ENCODE measurements around the gene PRDX4.
A peak's percentile ranks its signal among the peaks of the same experiment; 100 is the strongest.

The PRDX4 gene

DNA sequence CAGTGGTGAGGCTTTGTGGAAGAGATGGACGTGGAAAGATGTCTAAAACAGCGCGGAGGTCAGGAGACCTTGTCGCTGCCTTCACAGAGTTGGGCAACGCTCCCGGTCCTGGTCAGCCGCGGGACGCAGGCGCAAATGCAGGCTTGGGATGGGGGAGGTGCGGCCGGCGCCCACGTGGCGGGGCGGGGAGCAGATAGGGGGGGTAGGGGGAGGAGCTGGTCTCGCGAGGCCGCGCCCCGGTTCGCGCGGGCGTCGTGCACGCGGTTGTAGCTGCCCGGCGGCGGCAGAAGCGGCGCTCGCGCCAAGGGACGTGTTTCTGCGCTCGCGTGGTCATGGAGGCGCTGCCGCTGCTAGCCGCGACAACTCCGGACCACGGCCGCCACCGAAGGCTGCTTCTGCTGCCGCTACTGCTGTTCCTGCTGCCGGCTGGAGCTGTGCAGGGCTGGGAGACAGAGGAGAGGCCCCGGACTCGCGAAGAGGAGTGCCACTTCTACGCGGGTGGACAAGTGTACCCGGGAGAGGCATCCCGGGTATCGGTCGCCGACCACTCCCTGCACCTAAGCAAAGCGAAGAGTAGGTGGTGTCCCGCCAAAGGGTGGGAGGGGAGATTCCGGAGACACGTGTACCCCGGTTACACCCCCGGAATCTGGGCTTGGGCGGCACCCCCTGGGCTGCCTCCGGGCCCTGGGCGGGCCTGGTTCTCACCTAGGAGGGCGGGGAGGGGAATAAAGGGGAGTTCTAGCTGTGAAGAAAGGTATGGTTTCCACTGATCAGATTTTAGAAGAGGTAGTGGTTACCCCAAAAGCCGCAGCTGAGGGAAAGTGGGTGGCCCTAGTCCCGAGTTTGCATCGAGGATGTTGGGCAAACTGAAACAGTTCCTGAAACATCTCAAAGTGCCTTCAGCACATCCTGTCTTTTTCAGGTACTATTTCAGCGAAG is at the start of gene PRDX4:
TSS of gene PRDX4 (plus strand) at position 255 of the 939 bp plus-strand sequence. CDS start at position 333, 78 bp downstream.
- DNase-seq (ENCODE audit: extremely low read depth, insufficient read length) = peak; percentile 93
- TF ChIP-seq, protein P1, sequence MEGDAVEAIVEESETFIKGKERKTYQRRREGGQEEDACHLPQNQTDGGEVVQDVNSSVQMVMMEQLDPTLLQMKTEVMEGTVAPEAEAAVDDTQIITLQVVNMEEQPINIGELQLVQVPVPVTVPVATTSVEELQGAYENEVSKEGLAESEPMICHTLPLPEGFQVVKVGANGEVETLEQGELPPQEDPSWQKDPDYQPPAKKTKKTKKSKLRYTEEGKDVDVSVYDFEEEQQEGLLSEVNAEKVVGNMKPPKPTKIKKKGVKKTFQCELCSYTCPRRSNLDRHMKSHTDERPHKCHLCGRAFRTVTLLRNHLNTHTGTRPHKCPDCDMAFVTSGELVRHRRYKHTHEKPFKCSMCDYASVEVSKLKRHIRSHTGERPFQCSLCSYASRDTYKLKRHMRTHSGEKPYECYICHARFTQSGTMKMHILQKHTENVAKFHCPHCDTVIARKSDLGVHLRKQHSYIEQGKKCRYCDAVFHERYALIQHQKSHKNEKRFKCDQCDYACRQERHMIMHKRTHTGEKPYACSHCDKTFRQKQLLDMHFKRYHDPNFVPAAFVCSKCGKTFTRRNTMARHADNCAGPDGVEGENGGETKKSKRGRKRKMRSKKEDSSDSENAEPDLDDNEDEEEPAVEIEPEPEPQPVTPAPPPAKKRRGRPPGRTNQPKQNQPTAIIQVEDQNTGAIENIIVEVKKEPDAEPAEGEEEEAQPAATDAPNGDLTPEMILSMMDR (IDR thresholded peaks at IDR 0.05; ENCODE audit: insufficient read depth, low read length, poor library complexity, severe bottlenecking) = no peak
- H3K4me3 ChIP-seq (replicated peaks; ENCODE audit: low read depth, low read length) = peak within 1 kb of the TSS; percentile 84
- no peaks in the 10 kb centered on the region for H3K36me3 ChIP-seq (ENCODE audit: control insufficient read depth, insufficient read depth, low read length)
- H3K27me3 ChIP-seq (replicated peaks; ENCODE audit: control insufficient read depth, insufficient read depth, low read length) = no peaks in the 10 kb centered on the region

DNA sequence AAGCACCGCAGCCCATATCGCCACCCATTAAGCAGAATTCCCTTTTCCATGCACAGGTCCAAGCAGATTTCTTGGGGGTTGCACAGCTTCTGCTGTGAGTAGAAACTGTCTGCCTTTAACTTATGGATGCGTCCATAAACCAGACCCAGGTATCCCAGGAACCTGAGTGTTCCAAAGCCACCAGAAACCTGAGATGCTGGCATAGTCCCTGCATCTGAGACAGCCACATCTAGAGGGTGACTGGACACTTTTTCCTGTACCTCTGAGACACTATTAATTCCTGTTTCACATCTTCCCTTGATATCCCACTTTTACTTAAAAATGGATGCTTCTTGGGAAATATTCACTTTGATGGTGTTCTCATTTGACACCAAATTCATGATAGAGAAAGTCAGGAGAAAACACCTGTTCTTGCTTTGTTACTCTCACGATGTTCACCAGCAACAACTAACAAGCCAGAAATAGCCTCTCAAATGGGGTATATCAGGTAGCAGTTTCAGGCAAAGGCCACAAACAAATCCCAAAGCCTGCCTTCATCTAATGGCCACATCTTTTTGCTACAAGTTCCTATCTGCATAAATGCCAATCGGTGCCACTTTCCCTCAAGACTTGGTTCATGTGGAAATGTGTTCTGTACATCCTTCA is 45.5 kb upstream of the PRDX4 start:
- Histone ChIP-seq H3K27me3 (replicated peaks; ENCODE audit: control insufficient read depth, insufficient read depth, low read length) (no peaks in the 10 kb centered on the region; the same call in 1 of the 2 replicates), H3K36me3 (ENCODE audit: control insufficient read depth, insufficient read depth, low read length) (no peaks in the 10 kb centered on the region), H3K4me3 (replicated peaks; ENCODE audit: low read depth, low read length) (no peak overlapping the region)
- TF ChIP-seq, protein P1 (IDR thresholded peaks at IDR 0.05; ENCODE audit: insufficient read depth, low read length, poor library complexity, severe bottlenecking) = no peak
- DNase-seq (ENCODE audit: extremely low read depth, insufficient read length) = no peak

DNA sequence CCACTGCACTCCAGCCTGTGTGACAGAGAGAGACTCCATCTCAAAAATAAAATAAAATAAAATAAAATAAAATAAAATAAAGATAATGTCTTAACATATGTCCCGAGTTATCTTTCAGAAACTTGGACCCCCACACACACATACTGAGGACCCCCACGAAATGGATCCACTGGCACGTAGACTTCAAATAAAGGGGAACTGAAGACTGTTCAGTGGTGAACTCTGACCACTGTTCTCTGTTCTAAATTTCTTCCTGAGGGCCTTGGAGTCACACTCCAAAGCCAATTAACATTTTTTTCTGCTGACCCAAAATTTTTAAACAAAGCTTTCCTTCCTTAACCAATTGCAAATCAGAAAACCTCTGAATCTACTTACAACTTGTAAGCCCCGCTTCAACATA is 43.5 kb upstream of the PRDX4 start:
- no peak for DNase-seq (ENCODE audit: extremely low read depth, insufficient read length)
- Histone ChIP-seq H3K4me3 (replicated peaks; ENCODE audit: low read depth, low read length) (no peak overlapping the region), H3K36me3 (ENCODE audit: control insufficient read depth, insufficient read depth, low read length) (no peaks in the 10 kb centered on the region), H3K27me3 (replicated peaks; ENCODE audit: control insufficient read depth, insufficient read depth, low read length) (no peaks in the 10 kb centered on the region; the same call in 1 of the 2 replicates)
- TF ChIP-seq, protein P1 (IDR thresholded peaks at IDR 0.05; ENCODE audit: insufficient read depth, low read length, poor library complexity, severe bottlenecking) = no peak

DNA sequence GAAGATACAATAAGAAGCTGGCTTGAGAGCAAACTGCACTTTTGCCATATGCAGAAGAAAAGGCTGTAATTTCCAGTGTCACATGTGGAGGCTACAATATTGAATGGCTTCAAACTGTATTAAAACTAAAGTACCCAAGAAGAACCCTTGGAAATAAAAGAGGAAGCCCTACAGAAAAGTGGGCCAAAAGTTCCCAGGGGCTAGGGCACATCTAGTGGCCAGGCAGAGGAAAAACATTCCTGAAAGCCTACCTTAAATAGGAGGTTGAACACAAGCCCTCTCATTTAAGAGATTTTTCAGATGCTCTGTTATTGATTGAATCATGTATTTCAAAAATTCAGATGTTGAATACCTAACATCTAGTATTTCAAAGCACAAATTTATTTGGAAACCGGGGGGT is 40.6 kb upstream of the PRDX4 start:
- DNase-seq (ENCODE audit: extremely low read depth, insufficient read length) = no peak
- no peaks in the 10 kb centered on the region for H3K27me3 ChIP-seq (replicated peaks; ENCODE audit: control insufficient read depth, insufficient read depth, low read length)
- no peak overlapping the region for H3K4me3 ChIP-seq (replicated peaks; ENCODE audit: low read depth, low read length)
- TF ChIP-seq, protein P1 (IDR thresholded peaks at IDR 0.05; ENCODE audit: insufficient read depth, low read length, poor library complexity, severe bottlenecking) = no peak
- H3K36me3 ChIP-seq (ENCODE audit: control insufficient read depth, insufficient read depth, low read length) = no peaks in the 10 kb centered on the region

DNA sequence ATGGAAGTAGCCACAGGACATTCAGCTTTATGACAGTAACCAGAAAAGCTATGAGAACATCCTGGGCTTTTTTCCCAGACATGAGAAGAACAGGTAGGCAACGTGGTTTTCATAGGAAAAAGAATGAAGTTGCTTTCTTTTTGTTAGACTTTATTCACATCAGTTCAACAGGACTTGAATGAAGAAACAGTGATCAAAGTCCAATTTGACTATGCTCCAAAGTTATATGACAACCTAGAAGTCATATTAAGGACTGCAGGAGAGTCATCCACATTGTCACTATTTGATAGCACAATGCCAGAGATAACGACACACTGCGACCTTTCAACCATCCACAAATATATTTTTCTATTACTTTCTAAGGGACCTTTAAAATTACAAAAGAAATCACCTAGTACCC is 39.2 kb upstream of the PRDX4 start:
- Histone ChIP-seq H3K27me3 (replicated peaks; ENCODE audit: control insufficient read depth, insufficient read depth, low read length) (no peaks in the 10 kb centered on the region), H3K36me3 (ENCODE audit: control insufficient read depth, insufficient read depth, low read length) (no peaks in the 10 kb centered on the region), H3K4me3 (replicated peaks; ENCODE audit: low read depth, low read length) (no peak overlapping the region)
- DNase-seq (ENCODE audit: extremely low read depth, insufficient read length) = no peak
- TF ChIP-seq, protein P1 (IDR thresholded peaks at IDR 0.05; ENCODE audit: insufficient read depth, low read length, poor library complexity, severe bottlenecking) = no peak
